B cell (primary cell): ENCODE measurements around the gene PABPC1L2B. TPM values are rescaled to one million over a fixed set of nuclear protein-coding genes. Genes with fewer than 3 reads are reported as not detected.
"Not testable (repeated sequence)": the region's sequence is repeated elsewhere in the genome, so short reads cannot be mapped to it uniquely, and the experiment has no call there.

ENCODE experiments used
- ATAC-seq: fragments of 200-7000 bp; cut with Tn5 transposase; one replicate; pipeline ENCODE4 v1.10.0; 2021; ENCODE audit warnings: low read depth, mild to moderate bottlenecking, moderate number of reproducible peaks, moderate library complexity
- CTCF ChIA-PET: fragments of 350-600 bp; sonication (Branson Sonifier 250); formaldehyde crosslinking; loops from one replicate; lab custom pipeline; 2021; ENCODE audit warnings: antibody characterized with exemption, inconsistent platforms; lab: Charles Lee
- POLR2A ChIA-PET: fragments of 350-600 bp; sonication (Branson Sonifier 250); formaldehyde crosslinking; loops from one replicate; lab custom pipeline; 2021; ENCODE audit warnings: antibody characterized with exemption; lab: Charles Lee
- DNase-seq: peaks from one replicate; pipeline ENCODE4 v3.0.0; 2013
- H2AFZ ChIP-seq: 2 replicates; pipeline ENCODE4 v1.6.1; 2012; ENCODE audit warnings: mild to moderate bottlenecking, low read depth, low read length; ENCODE audit not compliant: insufficient read depth, poor library complexity, severe bottlenecking
- H3K27ac ChIP-seq, 2 donors: 1 replicate in 1 of 2; 2 replicates in 1 of 2; pipeline ENCODE4 v1.5.1; 2012 to 2013; ENCODE audit warnings: low read length in 2 of 2, mild to moderate bottlenecking in 2 of 2, moderate library complexity in 1 of 2
- H3K27me3 ChIP-seq, 4 experiments: fragments of 200-600 bp in 1 of 4; sonication (generic) in 1 of 4; replicated peaks in 1 of 4; 1 replicate in 2 of 4; 2 replicates in 2 of 4; pipeline versions ENCODE4 v1.6.1 to v1.7.0; 2013 to 2016; ENCODE audit warnings: low read length in 3 of 4, mild to moderate bottlenecking in 2 of 4, mixed read lengths in 1 of 4, moderate library complexity in 1 of 4; ENCODE audit not compliant: insufficient read depth in 4 of 4, control insufficient read depth in 3 of 4; ENCODE audit errors: control extremely low read depth in 1 of 4
- H3K36me3 ChIP-seq, 2 experiments: replicated peaks in 1 of 2; 1 replicate in 1 of 2; 2 replicates in 1 of 2; pipeline versions ENCODE4 v1.6.1 to v1.7.1; 2013; ENCODE audit warnings: low read length in 1 of 2; ENCODE audit not compliant: insufficient read depth in 2 of 2, control insufficient read depth in 1 of 2; ENCODE audit errors: control extremely low read depth in 1 of 2, extremely low read depth in 1 of 2
- H3K4me1 ChIP-seq, 2 donors: fragments of 200-600 bp in 1 of 2; sonication (generic) in 1 of 2; 1 replicate in 1 of 2; 2 replicates in 1 of 2; pipeline versions ENCODE4 v1.5.1 to v1.6.1; 2013 to 2017; ENCODE audit warnings: low read length in 2 of 2; ENCODE audit not compliant: control insufficient read depth in 2 of 2, insufficient read depth in 2 of 2
- H3K4me2 ChIP-seq: replicated peaks from 2 replicates; pipeline ENCODE3; 2012; ENCODE audit warnings: mild to moderate bottlenecking, low read depth, low read length; ENCODE audit not compliant: poor library complexity, severe bottlenecking
- H3K4me3 ChIP-seq, 5 experiments: fragments of 200-600 bp in 1 of 5; sonication (generic) in 1 of 5; 1 replicate in 3 of 5; 2 replicates in 2 of 5; pipeline versions ENCODE4 v1.5.1 to v1.7.0; 2011 to 2016; ENCODE audit warnings: low read length in 4 of 5, mild to moderate bottlenecking in 4 of 5, low read depth in 2 of 5, control low read depth in 1 of 5, moderate library complexity in 1 of 5; ENCODE audit not compliant: insufficient read depth in 1 of 5; ENCODE audit errors: control extremely low read depth in 1 of 5, extremely low read depth in 1 of 5
- H3K79me2 ChIP-seq: fragments of 200-600 bp; sonication (generic); one replicate; pipeline ENCODE4 v1.6.0; 2016; ENCODE audit warnings: low read length; ENCODE audit not compliant: control insufficient read depth, insufficient read depth
- H3K9ac ChIP-seq: fragments of 200-600 bp; sonication (generic); 2 replicates; pipeline ENCODE4 v1.6.1; 2017; ENCODE audit warnings: mild to moderate bottlenecking, low read length, moderate library complexity
- H3K9me3 ChIP-seq, 3 donors: one replicate each; pipeline versions ENCODE4 v1.6.1 to v1.7.1; 2013; ENCODE audit warnings: low read length in 2 of 3; ENCODE audit not compliant: control insufficient read depth in 2 of 3, insufficient read depth in 1 of 3; ENCODE audit errors: control extremely low read depth in 1 of 3
- H4K20me1 ChIP-seq: 2 replicates; pipeline ENCODE4 v1.6.0; 2012; ENCODE audit warnings: mild to moderate bottlenecking, low read length; ENCODE audit not compliant: insufficient read depth, control insufficient read depth, poor library complexity, severe bottlenecking
- H3K27ac Mint-ChIP-seq: one replicate; pipeline ENCODE4 v1.8.0; 2021; ENCODE audit warnings: mixed read lengths
- H3K27me3 Mint-ChIP-seq: one replicate; pipeline ENCODE4 v1.8.0; 2021; ENCODE audit warnings: mixed read lengths
- H3K4me1 Mint-ChIP-seq: one replicate; pipeline ENCODE4 v1.8.0; 2021; ENCODE audit warnings: mixed read lengths
- H3K4me3 Mint-ChIP-seq: one replicate; pipeline ENCODE4 v1.8.0; 2021; ENCODE audit warnings: mixed read lengths
- H3K9me3 Mint-ChIP-seq: one replicate; pipeline ENCODE4 v1.8.0; 2022; ENCODE audit warnings: mixed read lengths; ENCODE audit not compliant: insufficient read depth
- WGBS: methylation state at CpG from one replicate; pipeline ENCODE4 v1.1.5; 2013; ENCODE audit warnings: missing lambda C conversion rate; ENCODE audit not compliant: insufficient coverage; 5-methylcytosine and 5-hydroxymethylcytosine counted together
- intact Hi-C: fragments of 100-400 bp; cut with micrococcal nuclease; formaldehyde crosslinking; loops from one replicate; pipeline ENCODE4 v1.10.0; 2022
- polyA minus RNA-seq: library from RNA; depleted of rRNA, polyadenylated mRNA; stranded (reverse); fragments of >200 nt; gene quantifications from 2 replicates; pipeline ENCODE4 v1.2.3, GENCODE V29; 2012
- polyA plus RNA-seq: library from polyadenylated mRNA; depleted of rRNA; stranded (reverse); fragments of >200 nt; gene quantifications from 2 replicates; pipeline ENCODE4 v1.2.3, GENCODE V29; 2012
- total RNA-seq, 2 donors: library from RNA; stranded (reverse); fragments of 120-200 nt in 1 of 2; gene quantifications; 1 replicate in 1 of 2; 2 replicates in 1 of 2; pipeline versions ENCODE4 v1.2.3 to v1.2.4, GENCODE V29; 2013 to 2022

PABPC1L2B gene
- total RNA-seq, result not detected in 2 replicates
- not detected for total RNA-seq (2013)
- not detected in 2 replicates for polyA plus RNA-seq
- polyA minus RNA-seq, result not detected in 2 replicates

GRCh38 chrX:73002733-73003132, at the start of gene PABPC1L2B:
PABPC1L2B (plus strand) TSS chrX:73002939; CDS start chrX:73003643, 704 bp downstream.
- intact Hi-C loops, H2AFZ ChIP-seq, H3K9ac ChIP-seq, H3K4me1 Mint-ChIP-seq, H3K4me1 ChIP-seq, H4K20me1 ChIP-seq, H3K79me2 ChIP-seq, H3K9me3 Mint-ChIP-seq, H3K4me2 ChIP-seq, DNase-seq, H3K27ac Mint-ChIP-seq, H3K36me3 ChIP-seq, H3K9me3 ChIP-seq, H3K27ac ChIP-seq, CTCF ChIA-PET, H3K27me3 ChIP-seq, POLR2A ChIA-PET, ATAC-seq, H3K27me3 Mint-ChIP-seq, H3K4me3 Mint-ChIP-seq, H3K4me3 ChIP-seq: not testable (repeated sequence)
- no CpG with 5 or more reads among the region's 44 CpGs for whole genome bisulfite sequencing

- DNase-seq, H3K27ac Mint-ChIP-seq, intact Hi-C loops, H3K27ac ChIP-seq, H2AFZ ChIP-seq, H3K9me3 ChIP-seq, H3K4me1 Mint-ChIP-seq, H3K79me2 ChIP-seq, H3K4me2 ChIP-seq, H4K20me1 ChIP-seq, H3K9ac ChIP-seq, H3K4me3 Mint-ChIP-seq, POLR2A ChIA-PET, H3K4me1 ChIP-seq, CTCF ChIA-PET, H3K9me3 Mint-ChIP-seq, H3K27me3 ChIP-seq, H3K27me3 Mint-ChIP-seq, ATAC-seq, H3K4me3 ChIP-seq, H3K36me3 ChIP-seq: not testable (repeated sequence)
- no CpG with 5 or more reads among the region's 9 CpGs for WGBS
Observed at GRCh38 chrX:72959971-72960370, 42.8 kb upstream of the PABPC1L2B start.

- POLR2A ChIA-PET, H3K36me3 ChIP-seq, CTCF ChIA-PET: not testable (repeated sequence)
Observed at GRCh38 chrX:72971859-72972258, 30.9 kb upstream of the PABPC1L2B start.

GRCh38 chrX:72974885-72975284, 27.9 kb upstream of the PABPC1L2B start:
- intact Hi-C loops, H3K27ac ChIP-seq, H3K4me1 Mint-ChIP-seq, H3K27ac Mint-ChIP-seq, H3K9me3 Mint-ChIP-seq, H3K4me2 ChIP-seq, H4K20me1 ChIP-seq, H3K79me2 ChIP-seq, H3K9me3 ChIP-seq, H3K4me3 ChIP-seq, H3K27me3 Mint-ChIP-seq, H3K36me3 ChIP-seq, ATAC-seq, CTCF ChIA-PET, POLR2A ChIA-PET, H3K9ac ChIP-seq, H3K27me3 ChIP-seq, DNase-seq, H3K4me1 ChIP-seq, H2AFZ ChIP-seq, H3K4me3 Mint-ChIP-seq: not testable (repeated sequence)
- WGBS, result no CpG with 5 or more reads among the region's 7 CpGs

More at GRCh38 chrX:72971859-72972258, 30.9 kb upstream of the PABPC1L2B start:
- H3K4me3 Mint-ChIP-seq, H3K27me3 ChIP-seq, H3K9me3 Mint-ChIP-seq, H4K20me1 ChIP-seq, H3K27ac Mint-ChIP-seq, H3K9ac ChIP-seq, H3K9me3 ChIP-seq, ATAC-seq, H3K4me1 Mint-ChIP-seq, H3K4me1 ChIP-seq, H3K4me3 ChIP-seq, H3K79me2 ChIP-seq, H3K27ac ChIP-seq, H3K4me2 ChIP-seq, H3K27me3 Mint-ChIP-seq, H2AFZ ChIP-seq, DNase-seq, intact Hi-C loops: not testable (repeated sequence)
- WGBS, result no CpG with 5 or more reads among the region's 5 CpGs
